Measurements from ENCODE around the gene LGALS7.
"Not testable (repeated sequence)": the region's sequence is repeated elsewhere in the genome, so short reads cannot be mapped to it uniquely, and the experiment has no call there.

- TF ChIP-seq CTCF, POLR2AphosphoS5 (IDR thresholded peaks at IDR 0.05): not testable (repeated sequence)
These were observed 40.6 kb upstream of the LGALS7 start for GRCh38 chr19:38813932-38814331.

All from prostate gland (tissue), 2 donors.